GM19240 (cell line): ENCODE data around the gene KLF2.
"Not testable (repeated sequence)": the region's sequence is repeated elsewhere in the genome, so short reads cannot be mapped to it uniquely, and the experiment has no call there.

Source experiments
- DNase-seq: peaks from one replicate; pipeline ENCODE4 v3.0.0; 2011; ENCODE audit warnings: low spot score; ENCODE audit not compliant: insufficient read length

Gene KLF2

DNA sequence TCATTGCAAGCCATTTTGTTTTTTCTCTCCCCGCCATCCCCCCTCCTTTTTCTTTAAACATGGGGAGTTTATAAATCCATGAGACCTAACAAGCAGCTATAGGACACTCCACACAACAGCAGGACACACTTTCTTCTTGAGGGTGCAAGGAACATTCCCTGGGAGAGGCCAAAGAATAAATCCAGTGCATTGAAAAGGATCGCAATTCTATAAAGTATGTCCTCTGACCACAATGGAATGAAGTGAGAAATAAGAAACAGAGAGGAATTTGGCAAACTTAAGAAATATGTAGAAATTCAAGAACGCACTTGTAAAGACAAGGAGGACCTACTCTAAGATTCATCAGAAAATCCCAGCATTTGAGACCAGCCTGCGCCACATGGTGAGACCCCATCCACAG is 11.9 kb downstream of the KLF2 start:
- DNase-seq: no peak

DNA sequence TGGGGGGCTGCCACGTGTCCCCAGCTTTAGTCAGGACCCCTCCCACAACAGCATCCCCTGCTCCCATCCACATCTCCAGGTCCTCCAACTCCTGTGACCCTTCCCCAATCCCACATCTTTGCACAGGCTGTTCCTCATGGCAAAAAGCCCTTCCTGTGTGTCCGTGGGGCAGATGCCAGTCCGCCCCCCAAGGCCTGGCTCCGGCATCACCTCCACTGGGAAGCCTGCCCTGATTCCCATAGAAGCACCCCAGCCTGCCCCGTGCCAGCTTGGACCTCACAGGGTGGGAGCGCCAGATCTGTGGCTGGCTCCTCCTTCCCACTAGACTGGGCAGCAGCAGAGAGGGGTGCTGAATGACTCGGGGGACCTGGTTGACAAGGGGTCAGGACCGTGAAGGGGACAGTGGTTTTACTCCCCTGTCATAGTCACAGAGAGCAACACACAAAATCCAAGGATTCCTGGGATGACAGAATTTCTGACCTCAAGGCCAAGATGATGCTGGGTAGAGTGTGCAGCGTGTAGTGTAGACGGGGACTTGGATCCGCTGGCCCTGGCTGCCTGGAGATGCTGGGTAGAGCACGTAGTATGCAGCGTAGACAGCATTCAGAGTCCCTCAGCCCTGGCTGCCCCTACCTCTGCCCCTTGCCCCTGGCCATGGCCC is 13.3 kb downstream of the KLF2 start:
- DNase-seq: no peak

GRCh38 chr19:16338470-16339360 is 14.1 kb downstream of the KLF2 start:
- peak; percentile 78 for DNase-seq

DNA sequence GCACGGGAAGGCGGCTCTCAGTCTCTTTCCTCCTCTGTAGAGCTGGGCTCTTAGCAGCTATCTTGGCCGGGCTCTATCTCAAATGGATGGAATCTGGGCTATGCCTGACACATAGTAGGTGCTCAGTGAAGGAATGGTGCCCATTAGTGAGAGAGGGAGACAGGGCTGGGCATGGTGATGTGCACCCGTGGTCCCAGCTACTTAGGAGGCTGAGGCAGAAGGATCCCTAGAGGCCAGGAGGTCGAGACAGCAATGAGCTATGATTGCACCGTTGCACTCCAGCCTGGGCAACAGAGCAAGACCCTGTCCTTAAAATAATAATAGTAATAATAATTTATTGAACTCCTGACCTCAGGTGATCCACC is 14.7 kb downstream of the KLF2 start:
- no peak for DNase-seq

DNA sequence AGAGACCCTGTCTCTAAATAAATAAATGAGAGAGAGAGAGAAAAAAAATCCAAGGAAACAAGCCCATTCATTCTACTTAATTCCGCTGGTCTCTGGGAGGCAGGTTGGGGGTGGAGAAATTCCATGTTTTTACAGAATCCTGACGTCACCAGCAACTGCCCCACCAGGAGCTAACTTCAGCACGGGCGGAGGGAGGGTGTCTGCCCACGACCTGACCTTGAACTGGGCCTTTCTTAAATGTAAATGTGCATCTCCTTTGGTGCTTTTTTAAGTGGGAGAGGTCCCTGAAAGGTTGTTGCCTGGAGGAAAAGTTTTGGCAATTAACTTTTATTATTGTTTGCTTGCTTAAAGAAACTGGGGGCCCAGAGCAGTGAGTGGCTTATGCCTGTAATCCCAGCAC is 15.5 kb downstream of the KLF2 start:
- DNase-seq: no peak

DNA sequence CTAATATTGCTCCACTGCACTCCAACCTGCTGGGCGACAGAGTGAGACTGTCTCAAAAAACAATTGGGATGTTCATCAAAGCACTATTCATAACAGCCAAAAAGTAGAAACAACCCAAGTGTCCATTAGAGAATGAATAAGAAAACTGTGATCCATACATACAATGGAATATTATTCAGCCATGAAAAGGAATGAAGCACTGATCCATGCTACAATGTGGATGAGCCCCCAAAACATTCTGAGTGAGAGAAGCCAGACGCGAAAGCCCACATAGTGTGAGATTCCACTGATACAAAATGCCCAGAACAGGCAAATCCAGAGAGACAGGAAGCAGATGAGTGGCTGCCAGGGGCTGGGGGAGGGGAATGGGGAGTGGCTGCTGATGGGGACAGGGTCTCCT is 16.0 kb downstream of the KLF2 start:
- DNase-seq: no peak

- DNase-seq: no peak
Observed at GRCh38 chr19:16342002-16342715, 17.5 kb downstream of the KLF2 start.

- DNase-seq: no peak
Observed at GRCh38 chr19:16343156-16343555, 18.5 kb downstream of the KLF2 start.

DNA sequence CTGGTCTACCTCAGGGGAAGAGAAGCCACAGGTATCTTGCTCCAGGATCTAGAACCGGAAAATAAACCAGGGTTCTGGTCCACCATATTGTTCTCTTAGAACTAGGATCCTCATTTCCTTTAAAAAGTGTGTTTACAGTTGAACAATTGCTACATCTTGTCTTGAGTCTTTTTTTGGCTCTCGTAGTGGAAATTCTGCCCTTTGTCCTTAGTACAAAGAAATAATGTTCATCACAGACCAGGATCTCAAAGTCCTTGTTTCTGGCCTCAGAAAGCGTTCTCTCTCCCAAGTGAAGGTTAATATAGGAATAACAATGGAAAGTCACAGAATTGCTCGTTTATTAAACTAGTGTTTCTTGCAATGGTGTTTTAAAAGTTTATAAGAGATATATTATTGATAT is 20.8 kb downstream of the KLF2 start:
- no peak for DNase-seq

DNA sequence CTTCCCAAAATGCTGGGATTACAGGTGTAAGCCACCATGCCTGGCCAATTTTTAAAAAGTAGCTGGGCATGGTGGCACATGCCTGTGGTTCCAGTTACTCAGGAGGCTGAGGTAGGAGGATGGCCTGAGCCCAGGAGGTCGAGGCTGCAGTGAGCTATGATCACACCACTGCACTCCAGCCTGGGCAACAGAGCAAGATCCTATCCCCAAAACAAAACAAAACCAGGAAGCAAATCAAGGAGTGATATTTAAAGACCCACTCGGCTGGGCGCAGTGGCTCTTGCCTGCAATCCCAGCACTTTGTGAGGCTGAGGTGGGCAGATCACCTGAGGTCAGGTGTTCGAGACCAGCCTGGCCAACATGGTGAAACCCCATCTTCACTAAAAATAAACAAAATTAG is 22.5 kb downstream of the KLF2 start:
- not testable (repeated sequence) for DNase-seq

GRCh38 chr19:16347706-16348105 is 23.1 kb downstream of the KLF2 start:
- DNase-seq: no peak

DNA sequence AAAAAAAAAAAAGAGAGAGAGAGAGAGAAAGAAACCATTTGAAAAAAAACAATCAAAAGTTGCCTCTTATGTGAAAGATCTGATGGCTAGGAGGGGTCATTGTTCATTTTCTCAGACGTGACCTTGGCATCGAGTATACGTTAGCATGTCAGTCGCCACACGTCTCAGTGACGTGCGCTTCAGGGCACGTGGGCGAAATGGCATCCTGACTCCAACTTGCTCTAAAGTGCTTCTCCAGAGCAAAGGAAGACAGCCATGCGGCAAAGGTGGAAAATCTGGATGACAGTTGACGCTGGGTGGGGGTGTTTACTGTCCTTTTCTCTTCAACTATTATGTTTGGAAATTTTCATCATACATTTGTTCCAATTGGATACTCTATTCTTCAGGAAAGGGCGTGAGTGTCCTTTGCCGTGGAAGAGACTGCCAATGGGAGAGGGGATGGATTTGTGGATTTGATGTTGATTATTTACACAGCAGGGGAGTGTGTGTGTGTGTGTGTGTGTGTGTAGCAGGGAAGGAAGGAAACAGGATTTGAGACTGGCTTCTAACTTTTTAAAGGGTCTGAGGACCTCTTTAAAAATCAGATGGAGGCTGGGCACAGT is 25.0 kb downstream of the KLF2 start:
- no peak for DNase-seq

GRCh38 chr19:16351133-16351809 is 26.6 kb downstream of the KLF2 start:
- no peak for DNase-seq

DNA sequence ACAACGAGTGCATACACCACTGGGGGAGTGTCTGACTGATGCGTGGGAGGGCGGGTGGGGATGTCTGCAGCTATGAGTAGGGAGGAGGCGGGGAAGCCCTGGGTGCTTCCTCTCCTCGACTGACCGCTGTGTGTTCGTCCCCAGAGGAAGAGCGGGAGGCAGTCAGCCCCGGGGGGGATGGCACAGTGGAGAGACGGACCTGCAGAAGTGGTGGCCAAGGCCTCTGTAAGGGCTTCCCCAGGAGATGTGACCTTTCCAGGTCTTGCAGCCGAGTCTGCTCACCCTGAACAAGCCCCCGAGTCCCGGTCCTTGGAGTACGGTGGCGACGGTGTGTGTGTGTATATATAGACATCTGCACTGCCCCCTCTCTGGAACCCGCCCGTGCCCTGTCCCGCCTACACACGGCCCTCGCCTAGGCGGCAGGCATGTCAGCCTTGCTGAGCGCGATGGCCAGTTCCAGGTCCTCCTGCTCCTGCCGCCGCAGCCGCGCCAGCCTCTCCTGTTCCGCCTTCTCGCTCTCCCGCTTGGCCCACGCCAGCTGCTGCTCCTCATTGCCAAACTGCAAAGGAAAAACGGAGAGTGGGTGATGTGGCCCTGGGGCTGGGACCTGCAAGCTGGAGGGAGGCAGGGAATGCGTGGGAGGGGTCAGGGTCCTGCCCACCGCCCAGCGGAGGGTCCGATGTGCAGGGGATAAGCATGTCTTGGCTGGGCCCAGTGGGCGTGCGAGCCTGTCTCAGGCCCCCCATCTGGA is 30.8 kb downstream of the KLF2 start:
- DNase-seq: no peak

GRCh38 chr19:16358456-16358855 is 33.8 kb downstream of the KLF2 start:
- DNase-seq: no peak

GRCh38 chr19:16359074-16359473 is 34.4 kb downstream of the KLF2 start:
- DNase-seq: no peak

DNA sequence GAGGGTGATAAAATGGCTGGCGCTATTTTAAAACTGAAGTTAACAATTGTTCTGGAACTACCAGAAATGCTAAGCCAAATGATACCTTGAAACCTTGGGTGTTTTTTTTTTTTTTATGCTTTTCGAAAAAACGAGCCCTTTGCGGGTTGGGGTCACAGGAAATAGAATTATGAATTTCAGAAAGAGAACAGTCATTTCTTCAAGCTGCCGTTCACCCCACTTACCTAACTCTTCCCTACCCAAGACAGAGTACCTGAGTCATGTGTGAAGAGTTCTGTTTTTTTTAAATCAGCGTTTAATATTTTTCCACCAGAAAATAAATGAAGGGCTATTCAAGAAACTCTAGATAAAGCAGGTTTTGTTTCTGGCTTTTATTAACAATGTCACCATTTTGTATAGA is 35.3 kb downstream of the KLF2 start:
- DNase-seq: no peak

DNA sequence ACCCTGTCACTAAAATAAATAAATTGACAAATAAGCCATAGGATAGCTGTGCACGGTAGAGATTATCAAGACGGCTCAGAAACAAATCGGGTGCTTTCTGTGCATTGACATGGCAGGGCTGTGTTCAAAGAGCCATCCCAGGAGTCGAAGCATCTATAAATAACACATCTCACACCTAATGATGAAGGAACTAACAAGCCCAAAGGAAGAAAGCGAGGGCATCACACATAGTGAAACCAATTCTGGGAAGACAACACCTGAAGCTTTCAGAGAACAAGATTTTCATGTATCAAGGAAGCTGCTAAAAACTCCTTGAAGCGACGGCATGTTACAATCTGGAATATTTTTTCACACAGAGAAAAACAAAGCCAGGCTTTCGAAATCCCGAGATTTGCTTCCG is 36.1 kb downstream of the KLF2 start:
- DNase-seq: no peak

GRCh38 chr19:16361254-16361653 is 36.6 kb downstream of the KLF2 start:
- DNase-seq: no peak

GRCh38 chr19:16361926-16362325 is 37.3 kb downstream of the KLF2 start:
- DNase-seq: no peak
